ENCODE results near the gene PTS. TPM values are rescaled to one million over a fixed set of nuclear protein-coding genes. Genes with fewer than 3 reads are reported as not detected.
"Not testable (repeated sequence)": the region's sequence is repeated elsewhere in the genome, so short reads cannot be mapped to it uniquely, and the experiment has no call there.

The PTS gene
- total RNA-seq, 1 experiment from 2014 or later = 11.4 TPM

DNA sequence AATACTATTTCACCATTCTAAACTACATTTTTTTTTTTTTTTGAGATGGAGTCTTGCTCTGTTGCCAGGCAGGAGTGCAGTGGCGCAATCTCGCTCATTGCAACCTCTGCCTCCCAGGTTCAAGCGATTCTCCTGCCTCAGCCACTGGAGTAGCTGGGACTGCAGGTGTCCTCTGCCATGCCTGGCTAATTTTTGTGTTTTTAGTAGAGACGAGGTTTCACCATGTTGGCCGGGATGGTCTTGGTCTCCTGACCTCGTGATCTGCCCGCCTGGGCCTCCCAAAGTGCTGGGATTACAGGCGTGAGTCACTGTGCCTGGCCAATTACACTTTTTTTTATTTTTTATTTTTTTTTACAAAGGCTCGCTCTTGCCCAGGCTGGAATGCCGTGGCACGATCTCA is 31.1 kb upstream of the PTS start:
- not testable (repeated sequence) for H3K27me3 ChIP-seq (ENCODE audit: low read length); H3K4me2 ChIP-seq (ENCODE audit: low read depth, low read length, poor library complexity, severe bottlenecking); H3K79me2 ChIP-seq (ENCODE audit: low read length); H3K9ac ChIP-seq (ENCODE audit: low read length); H3K4me1 ChIP-seq (ENCODE audit: low read length); DNase-seq; H3K9me2 ChIP-seq (replicated peaks; ENCODE audit: insufficient read depth, low read length); H3K9me3 ChIP-seq (ENCODE audit: low read length); H3K4me3 ChIP-seq (ENCODE audit: low read length); H2AFZ ChIP-seq (ENCODE audit: low read length); H3K27ac ChIP-seq (ENCODE audit: low read length); H3K36me3 ChIP-seq (ENCODE audit: insufficient read depth, low read length); H4K20me1 ChIP-seq (ENCODE audit: insufficient read depth, low read depth, low read length)

DNA sequence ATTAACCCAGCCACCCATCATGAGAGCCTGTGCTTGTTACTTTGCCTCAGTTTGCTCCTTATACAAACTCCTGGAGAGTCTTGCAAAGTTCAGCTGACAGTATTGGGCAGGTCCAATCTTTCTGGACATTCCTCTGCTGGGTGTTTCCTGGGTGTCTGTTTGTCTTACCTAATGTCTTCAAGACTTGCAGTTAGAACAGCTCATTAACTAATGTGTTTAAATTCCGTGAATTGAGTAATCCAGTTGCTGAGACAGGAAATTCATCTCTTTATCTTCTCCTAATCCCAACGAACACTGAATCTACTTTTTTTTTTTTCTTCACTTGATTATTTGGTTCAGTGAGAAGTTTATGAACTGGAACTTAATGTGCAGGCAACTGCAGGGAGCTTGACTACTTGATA is 30.3 kb upstream of the PTS start:
- no peaks in the 10 kb centered on the region for H4K20me1 ChIP-seq (ENCODE audit: insufficient read depth, low read depth, low read length)
- no peaks in the 10 kb centered on the region for H3K27me3 ChIP-seq (ENCODE audit: low read length)
- no peak overlapping the region for H3K27ac ChIP-seq (ENCODE audit: low read length)
- H3K9me3 ChIP-seq (ENCODE audit: low read length) = no peaks in the 10 kb centered on the region
- no peak overlapping the region for H3K4me3 ChIP-seq (ENCODE audit: low read length)
- H3K79me2 ChIP-seq (ENCODE audit: low read length) = no peaks in the 10 kb centered on the region
- H3K4me1 ChIP-seq (ENCODE audit: low read length) = no peaks in the 10 kb centered on the region
- H3K4me2 ChIP-seq (ENCODE audit: low read depth, low read length, poor library complexity, severe bottlenecking) = no peak overlapping the region
- no peak for DNase-seq
- no peak overlapping the region for H3K9ac ChIP-seq (ENCODE audit: low read length)
- H2AFZ ChIP-seq (ENCODE audit: low read length) = no peak overlapping the region
- no peaks in the 10 kb centered on the region for H3K9me2 ChIP-seq (replicated peaks; ENCODE audit: insufficient read depth, low read length)
- H3K36me3 ChIP-seq (ENCODE audit: insufficient read depth, low read length) = no peaks in the 10 kb centered on the region

DNA sequence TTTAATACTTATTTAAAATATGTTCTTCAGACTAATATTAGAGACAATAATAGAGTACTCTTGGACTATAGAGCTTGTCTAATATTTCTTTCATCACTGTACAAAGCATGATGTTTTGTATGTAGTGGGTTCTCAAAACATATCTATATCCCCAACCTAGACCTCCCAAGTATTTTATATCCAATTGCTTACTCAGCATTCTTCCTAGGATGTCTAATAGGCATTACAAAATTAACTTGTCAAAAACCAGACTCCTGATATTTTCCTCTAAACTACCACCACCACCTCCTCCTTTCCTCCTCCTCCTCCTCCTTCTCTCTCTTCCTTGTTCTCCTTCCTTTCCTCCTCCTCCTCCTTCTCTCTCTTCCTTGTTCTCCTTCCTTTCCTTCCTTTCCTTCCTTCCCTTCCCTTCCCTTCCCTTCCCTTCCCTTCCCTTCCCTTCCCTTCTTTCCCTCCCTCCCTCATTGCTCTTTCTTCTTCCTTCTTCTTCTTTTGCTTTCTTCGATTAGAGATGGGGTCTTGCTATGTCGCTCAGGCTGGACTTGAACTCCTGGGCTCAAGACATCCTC is 29.6 kb upstream of the PTS start:
- Histone ChIP-seq H3K9me2 (replicated peaks; ENCODE audit: insufficient read depth, low read length) (no peaks in the 10 kb centered on the region), H3K79me2 (ENCODE audit: low read length) (no peaks in the 10 kb centered on the region), H4K20me1 (ENCODE audit: insufficient read depth, low read depth, low read length) (no peaks in the 10 kb centered on the region), H3K4me3 (ENCODE audit: low read length) (no peak overlapping the region), H3K4me2 (ENCODE audit: low read depth, low read length, poor library complexity, severe bottlenecking) (no peak overlapping the region), H2AFZ (ENCODE audit: low read length) (no peak overlapping the region), H3K36me3 (ENCODE audit: insufficient read depth, low read length) (no peaks in the 10 kb centered on the region), H3K9me3 (ENCODE audit: low read length) (no peaks in the 10 kb centered on the region), H3K9ac (ENCODE audit: low read length) (no peak overlapping the region), H3K27ac (ENCODE audit: low read length) (no peak overlapping the region), H3K4me1 (ENCODE audit: low read length) (no peaks in the 10 kb centered on the region), H3K27me3 (ENCODE audit: low read length) (no peaks in the 10 kb centered on the region)
- DNase-seq = no peak

DNA sequence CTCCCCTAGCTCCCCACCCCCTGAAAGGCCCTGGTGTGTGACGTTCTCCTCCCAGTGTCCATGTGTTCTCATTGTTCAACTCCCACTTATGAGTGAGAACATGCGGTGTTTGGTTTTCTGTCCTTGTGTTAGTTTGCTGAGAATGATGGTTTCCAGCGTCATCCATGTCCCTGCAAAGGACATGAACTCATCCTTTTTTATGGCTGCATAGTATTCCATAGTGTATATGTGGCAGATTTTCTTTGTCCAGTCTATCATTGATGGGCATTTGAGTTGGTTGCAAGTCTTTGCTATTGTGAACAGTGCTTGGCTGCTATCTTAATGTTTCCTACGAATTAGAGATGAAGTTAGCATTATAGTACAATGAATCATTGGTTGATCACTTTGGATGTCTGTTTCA is 27.1 kb upstream of the PTS start:
- H3K9me2 ChIP-seq (replicated peaks; ENCODE audit: insufficient read depth, low read length); DNase-seq; H3K27me3 ChIP-seq (ENCODE audit: low read length); H3K4me3 ChIP-seq (ENCODE audit: low read length); H3K36me3 ChIP-seq (ENCODE audit: insufficient read depth, low read length); H2AFZ ChIP-seq (ENCODE audit: low read length); H4K20me1 ChIP-seq (ENCODE audit: insufficient read depth, low read depth, low read length); H3K4me1 ChIP-seq (ENCODE audit: low read length); H3K27ac ChIP-seq (ENCODE audit: low read length); H3K9ac ChIP-seq (ENCODE audit: low read length); H3K9me3 ChIP-seq (ENCODE audit: low read length); H3K4me2 ChIP-seq (ENCODE audit: low read depth, low read length, poor library complexity, severe bottlenecking); H3K79me2 ChIP-seq (ENCODE audit: low read length): not testable (repeated sequence)

DNA sequence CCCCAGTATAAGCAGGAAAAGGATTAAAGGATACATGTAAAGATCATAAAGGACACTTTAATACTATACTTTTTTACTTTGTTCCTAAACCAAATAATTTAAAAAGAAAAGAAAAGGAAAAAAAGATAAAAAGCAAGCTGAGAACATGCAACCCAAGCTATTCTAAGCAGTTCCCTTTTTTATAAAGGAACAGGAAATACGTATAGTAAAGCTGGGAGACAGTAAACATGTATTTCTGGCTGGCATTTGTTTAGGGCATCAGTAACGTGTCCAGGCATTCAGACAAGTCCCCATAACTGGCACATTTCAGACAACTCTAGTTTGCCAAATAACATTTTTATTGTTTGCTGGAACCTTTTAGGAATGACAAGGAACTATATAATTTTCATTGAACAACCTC is 26.0 kb upstream of the PTS start:
- Histone ChIP-seq H3K79me2 (ENCODE audit: low read length) (no peaks in the 10 kb centered on the region), H3K27me3 (ENCODE audit: low read length) (no peaks in the 10 kb centered on the region), H3K9ac (ENCODE audit: low read length) (no peak overlapping the region), H3K4me3 (ENCODE audit: low read length) (no peak overlapping the region), H3K9me2 (replicated peaks; ENCODE audit: insufficient read depth, low read length) (no peaks in the 10 kb centered on the region), H2AFZ (ENCODE audit: low read length) (no peak overlapping the region), H3K36me3 (ENCODE audit: insufficient read depth, low read length) (no peaks in the 10 kb centered on the region), H3K4me2 (ENCODE audit: low read depth, low read length, poor library complexity, severe bottlenecking) (no peak overlapping the region), H3K9me3 (ENCODE audit: low read length) (no peaks in the 10 kb centered on the region), H3K27ac (ENCODE audit: low read length) (no peak overlapping the region), H4K20me1 (ENCODE audit: insufficient read depth, low read depth, low read length) (no peaks in the 10 kb centered on the region), H3K4me1 (ENCODE audit: low read length) (no peaks in the 10 kb centered on the region)
- no peak for DNase-seq

DNA sequence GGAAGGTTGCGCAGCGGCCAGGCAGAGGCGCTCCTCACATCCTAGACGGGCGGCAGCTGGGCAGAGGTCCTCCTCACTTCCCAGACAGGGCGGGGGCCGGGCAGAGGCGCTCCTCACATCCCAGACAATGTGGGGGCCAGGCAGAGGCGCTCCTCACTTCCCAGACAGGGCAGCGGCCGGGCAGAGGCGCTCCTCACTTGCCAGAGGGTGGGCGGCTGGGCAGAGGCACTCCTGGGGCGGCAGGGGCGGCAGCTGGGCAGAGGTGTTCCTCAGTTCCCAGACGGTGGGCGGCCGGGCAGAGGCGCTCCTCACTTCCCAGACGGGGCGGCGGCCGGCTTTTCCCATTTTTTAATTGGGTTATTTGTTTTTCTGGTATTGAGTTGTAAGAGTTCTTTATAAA is 20.2 kb upstream of the PTS start:
- no peak for DNase-seq
- no peaks in the 10 kb centered on the region for H3K79me2 ChIP-seq (ENCODE audit: low read length)
- no peaks in the 10 kb centered on the region for H3K9me3 ChIP-seq (ENCODE audit: low read length)
- H4K20me1 ChIP-seq (ENCODE audit: insufficient read depth, low read depth, low read length) = no peaks in the 10 kb centered on the region
- H3K27ac ChIP-seq (ENCODE audit: low read length) = no peak overlapping the region
- H3K27me3 ChIP-seq (ENCODE audit: low read length) = no peaks in the 10 kb centered on the region
- H3K4me1 ChIP-seq (ENCODE audit: low read length) = no peaks in the 10 kb centered on the region
- H2AFZ ChIP-seq (ENCODE audit: low read length) = no peak overlapping the region
- no peaks in the 10 kb centered on the region for H3K36me3 ChIP-seq (ENCODE audit: insufficient read depth, low read length)
- no peak overlapping the region for H3K4me2 ChIP-seq (ENCODE audit: low read depth, low read length, poor library complexity, severe bottlenecking)
- H3K4me3 ChIP-seq (ENCODE audit: low read length) = no peak overlapping the region
- H3K9ac ChIP-seq (ENCODE audit: low read length) = no peak overlapping the region
- H3K9me2 ChIP-seq (replicated peaks; ENCODE audit: insufficient read depth, low read length) = no peaks in the 10 kb centered on the region

DNA sequence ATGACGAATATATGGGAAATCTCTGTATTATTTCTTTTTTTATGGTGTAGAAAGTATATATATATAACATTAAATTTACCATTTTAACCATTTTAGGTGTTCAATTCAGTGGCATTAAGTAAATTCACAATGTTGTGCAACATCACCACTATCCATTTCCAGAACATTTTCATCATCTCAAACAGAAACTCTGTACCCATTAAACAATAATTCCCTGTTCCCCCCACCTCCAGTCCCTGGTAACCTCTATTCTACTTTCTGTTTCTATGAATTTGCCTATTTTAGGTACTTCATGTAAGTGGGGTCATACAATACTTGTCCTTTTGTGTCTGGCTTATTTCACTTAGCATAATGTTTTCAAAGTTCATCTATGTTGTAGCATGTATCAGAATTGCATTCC is 15.3 kb upstream of the PTS start:
- H3K27me3 ChIP-seq (ENCODE audit: low read length) = no peaks in the 10 kb centered on the region
- no peaks in the 10 kb centered on the region for H4K20me1 ChIP-seq (ENCODE audit: insufficient read depth, low read depth, low read length)
- no peak overlapping the region for H3K4me3 ChIP-seq (ENCODE audit: low read length)
- no peak for DNase-seq
- no peaks in the 10 kb centered on the region for H3K9me2 ChIP-seq (replicated peaks; ENCODE audit: insufficient read depth, low read length)
- H2AFZ ChIP-seq (ENCODE audit: low read length) = no peak overlapping the region
- no peak overlapping the region for H3K4me2 ChIP-seq (ENCODE audit: low read depth, low read length, poor library complexity, severe bottlenecking)
- H3K4me1 ChIP-seq (ENCODE audit: low read length) = no peaks in the 10 kb centered on the region
- H3K27ac ChIP-seq (ENCODE audit: low read length) = no peak overlapping the region
- no peaks in the 10 kb centered on the region for H3K9me3 ChIP-seq (ENCODE audit: low read length)
- no peaks in the 10 kb centered on the region for H3K79me2 ChIP-seq (ENCODE audit: low read length)
- no peaks in the 10 kb centered on the region for H3K36me3 ChIP-seq (ENCODE audit: insufficient read depth, low read length)
- H3K9ac ChIP-seq (ENCODE audit: low read length) = no peak overlapping the region

DNA sequence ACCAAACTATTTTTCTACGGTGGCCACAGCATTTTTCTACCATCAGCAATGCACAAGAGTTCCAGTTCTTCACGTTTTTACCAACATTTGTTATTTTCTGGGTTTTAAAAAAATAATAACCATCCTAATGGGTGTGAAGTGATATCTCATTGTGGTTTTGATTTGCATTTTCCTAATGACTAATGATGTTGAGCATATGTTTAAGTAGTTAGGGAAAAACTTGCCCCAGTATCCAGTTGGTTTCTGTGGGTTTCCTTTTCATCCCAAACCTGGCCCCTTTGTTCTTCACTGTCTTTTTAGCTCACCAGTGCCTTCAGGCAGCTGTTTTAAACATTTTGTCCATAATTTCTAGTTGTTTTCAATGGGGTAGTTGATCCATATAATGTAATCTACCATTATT is 14.7 kb upstream of the PTS start:
- Histone ChIP-seq H3K9me2 (replicated peaks; ENCODE audit: insufficient read depth, low read length) (no peaks in the 10 kb centered on the region), H3K27me3 (ENCODE audit: low read length) (no peaks in the 10 kb centered on the region), H2AFZ (ENCODE audit: low read length) (no peak overlapping the region), H3K9ac (ENCODE audit: low read length) (no peak overlapping the region), H3K4me3 (ENCODE audit: low read length) (no peak overlapping the region), H3K79me2 (ENCODE audit: low read length) (no peaks in the 10 kb centered on the region), H4K20me1 (ENCODE audit: insufficient read depth, low read depth, low read length) (no peaks in the 10 kb centered on the region), H3K4me1 (ENCODE audit: low read length) (no peaks in the 10 kb centered on the region), H3K36me3 (ENCODE audit: insufficient read depth, low read length) (no peaks in the 10 kb centered on the region), H3K4me2 (ENCODE audit: low read depth, low read length, poor library complexity, severe bottlenecking) (no peak overlapping the region), H3K9me3 (ENCODE audit: low read length) (no peaks in the 10 kb centered on the region), H3K27ac (ENCODE audit: low read length) (no peak overlapping the region)
- DNase-seq = no peak

DNA sequence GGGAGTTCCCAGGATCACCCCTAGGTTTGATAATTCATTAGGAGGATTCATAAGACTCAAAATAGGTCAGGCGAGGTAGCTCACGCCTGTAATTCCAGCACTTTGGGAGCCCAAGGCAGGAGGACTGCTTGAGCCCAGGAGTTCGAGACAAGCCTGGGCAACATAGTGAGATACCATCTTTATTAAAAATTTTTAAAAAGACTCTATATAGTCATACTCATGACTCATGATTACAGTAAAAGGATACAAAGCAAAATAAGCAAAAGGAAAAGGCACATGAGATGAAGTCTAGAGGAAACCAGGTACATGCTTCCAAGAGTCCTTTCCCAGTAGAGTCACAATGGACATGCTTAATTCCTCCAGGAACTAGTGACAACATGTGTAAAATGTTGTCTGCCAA is 13.9 kb upstream of the PTS start:
- H2AFZ ChIP-seq (ENCODE audit: low read length) = no peak overlapping the region
- H3K4me3 ChIP-seq (ENCODE audit: low read length) = no peak overlapping the region
- H3K36me3 ChIP-seq (ENCODE audit: insufficient read depth, low read length) = no peaks in the 10 kb centered on the region
- no peaks in the 10 kb centered on the region for H4K20me1 ChIP-seq (ENCODE audit: insufficient read depth, low read depth, low read length)
- no peak overlapping the region for H3K27ac ChIP-seq (ENCODE audit: low read length)
- no peaks in the 10 kb centered on the region for H3K27me3 ChIP-seq (ENCODE audit: low read length)
- no peaks in the 10 kb centered on the region for H3K4me1 ChIP-seq (ENCODE audit: low read length)
- no peak overlapping the region for H3K4me2 ChIP-seq (ENCODE audit: low read depth, low read length, poor library complexity, severe bottlenecking)
- no peaks in the 10 kb centered on the region for H3K9me2 ChIP-seq (replicated peaks; ENCODE audit: insufficient read depth, low read length)
- H3K9me3 ChIP-seq (ENCODE audit: low read length) = no peaks in the 10 kb centered on the region
- no peak overlapping the region for H3K9ac ChIP-seq (ENCODE audit: low read length)
- H3K79me2 ChIP-seq (ENCODE audit: low read length) = no peaks in the 10 kb centered on the region
- DNase-seq = no peak
